ENCODE measurements around the gene RNASE1.

Gene RNASE1

DNA sequence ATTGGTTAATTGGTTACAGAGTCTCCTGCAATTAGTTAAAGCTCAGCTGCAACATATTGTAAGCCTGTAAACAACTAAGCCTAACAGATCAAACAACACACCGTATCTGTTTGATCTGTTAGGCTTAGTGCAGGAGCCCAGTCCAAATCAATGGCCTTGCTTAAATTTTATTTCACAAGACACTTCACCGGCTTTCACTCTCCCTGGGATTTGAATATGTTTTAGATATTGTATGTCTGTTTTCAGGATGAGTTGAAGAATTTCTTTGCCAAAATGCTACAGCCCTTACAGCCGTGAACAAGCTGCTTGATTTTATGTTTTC lies 5.5 kb upstream of the RNASE1 start:
- in situ Hi-C loops (cut with MboI; ENCODE audit: low sequenced_read_pairs) = no loop called here

DNA sequence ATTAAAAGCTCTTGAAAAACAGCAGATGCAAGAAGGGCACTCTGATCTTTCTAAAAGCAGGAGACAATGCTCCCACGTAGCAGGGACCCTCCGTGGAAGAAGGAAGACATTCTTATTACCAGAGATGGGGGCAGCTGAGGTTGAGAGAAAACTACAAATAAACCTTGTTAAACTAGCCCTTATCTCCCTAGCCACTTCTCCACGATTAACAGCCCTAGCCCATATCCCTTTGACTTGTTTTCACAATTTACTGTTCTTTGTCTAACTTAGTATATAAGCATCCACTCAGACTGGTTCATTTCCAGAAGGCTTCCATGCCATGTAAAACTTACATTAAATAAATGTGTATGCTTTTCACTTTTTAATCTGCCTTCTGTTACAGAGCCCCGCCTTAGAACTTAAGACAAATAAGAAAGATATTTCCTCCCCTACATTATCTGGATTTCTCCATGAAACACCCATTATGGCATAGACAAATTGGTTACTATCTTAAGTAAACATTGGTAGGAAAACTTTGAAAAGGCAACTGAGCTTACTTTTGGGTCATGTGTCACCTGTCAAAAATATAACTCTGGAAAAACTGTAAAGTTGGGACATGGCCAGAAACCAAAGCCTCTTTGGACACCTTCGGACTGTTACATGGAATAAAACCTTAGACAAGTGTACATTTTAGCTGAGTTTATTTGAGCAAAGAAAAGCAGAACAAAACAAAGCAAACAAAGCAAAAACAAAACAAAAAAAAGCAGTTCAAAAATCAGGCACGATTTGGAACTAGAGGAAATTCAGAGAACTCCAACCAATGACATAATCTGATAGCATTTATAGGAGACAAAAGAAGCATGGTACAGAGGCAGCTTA lies 4.9 kb upstream of the RNASE1 start:
- in situ Hi-C loops (cut with MboI; ENCODE audit: low sequenced_read_pairs) = no loop called here

DNA sequence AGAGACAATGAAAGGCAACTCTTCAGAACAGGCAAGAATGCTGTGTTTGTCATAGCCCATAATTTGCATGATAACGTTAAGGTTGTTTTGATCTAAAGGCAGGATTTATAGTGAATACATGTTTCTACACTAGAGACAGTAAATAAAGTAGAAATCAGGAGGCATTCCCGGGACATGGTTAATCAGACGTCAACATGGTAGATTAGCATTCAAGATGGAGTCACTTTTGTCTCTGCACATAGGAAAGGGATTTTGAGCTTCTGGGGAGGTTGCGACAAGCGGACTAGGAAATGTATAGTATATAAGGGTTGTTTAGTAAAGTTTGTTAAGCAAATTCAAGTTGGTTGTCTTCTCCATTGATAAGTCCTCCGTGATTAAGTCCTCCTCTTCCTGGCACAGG lies 2.8 kb upstream of the RNASE1 start:
- in situ Hi-C loops (cut with MboI; ENCODE audit: low sequenced_read_pairs) = no loop called here

DNA sequence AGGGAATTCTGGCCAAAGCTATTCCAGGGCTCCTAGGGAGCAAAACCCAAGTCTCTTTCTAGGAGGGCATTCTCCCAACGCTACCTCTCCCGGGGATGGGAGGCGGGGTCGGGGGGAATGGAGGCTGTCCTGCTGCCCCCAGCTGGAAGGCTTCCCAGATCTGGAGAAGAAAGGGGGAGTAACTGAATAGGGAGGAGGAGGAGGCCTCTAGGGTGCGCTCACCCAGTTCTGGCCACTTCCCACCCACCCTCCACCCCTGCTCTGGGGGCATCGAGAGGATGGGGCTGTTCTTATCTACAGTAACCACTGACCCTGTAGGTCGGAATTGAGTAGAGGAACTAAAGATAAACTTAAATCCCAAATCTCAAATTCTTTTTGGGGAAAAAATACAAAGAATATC lies 579 bp upstream of the RNASE1 start:
- in situ Hi-C loops (cut with MboI; ENCODE audit: low sequenced_read_pairs) = no loop called here

DNA sequence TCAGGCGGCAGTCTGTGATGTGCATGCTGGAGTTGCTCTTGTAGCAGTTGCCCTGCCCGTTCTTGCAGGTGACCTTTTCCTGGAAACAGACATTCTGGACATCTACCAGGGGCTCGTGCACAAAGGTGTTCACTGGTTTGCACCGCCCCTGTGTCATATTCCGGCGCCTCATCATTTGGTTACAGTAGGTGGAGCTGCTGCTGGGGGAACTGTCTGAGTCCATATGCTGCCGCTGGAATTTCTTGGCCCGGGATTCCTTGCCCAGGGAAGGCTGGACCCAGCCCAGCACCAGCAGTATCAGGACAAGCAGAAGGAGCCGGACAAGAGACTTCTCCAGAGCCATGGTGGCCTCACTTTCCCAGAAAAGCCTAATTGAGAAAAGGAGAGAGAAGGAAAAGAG lies 918 bp downstream of the RNASE1 start:
- in situ Hi-C loops (cut with MboI; ENCODE audit: low sequenced_read_pairs) = no loop called here

DNA sequence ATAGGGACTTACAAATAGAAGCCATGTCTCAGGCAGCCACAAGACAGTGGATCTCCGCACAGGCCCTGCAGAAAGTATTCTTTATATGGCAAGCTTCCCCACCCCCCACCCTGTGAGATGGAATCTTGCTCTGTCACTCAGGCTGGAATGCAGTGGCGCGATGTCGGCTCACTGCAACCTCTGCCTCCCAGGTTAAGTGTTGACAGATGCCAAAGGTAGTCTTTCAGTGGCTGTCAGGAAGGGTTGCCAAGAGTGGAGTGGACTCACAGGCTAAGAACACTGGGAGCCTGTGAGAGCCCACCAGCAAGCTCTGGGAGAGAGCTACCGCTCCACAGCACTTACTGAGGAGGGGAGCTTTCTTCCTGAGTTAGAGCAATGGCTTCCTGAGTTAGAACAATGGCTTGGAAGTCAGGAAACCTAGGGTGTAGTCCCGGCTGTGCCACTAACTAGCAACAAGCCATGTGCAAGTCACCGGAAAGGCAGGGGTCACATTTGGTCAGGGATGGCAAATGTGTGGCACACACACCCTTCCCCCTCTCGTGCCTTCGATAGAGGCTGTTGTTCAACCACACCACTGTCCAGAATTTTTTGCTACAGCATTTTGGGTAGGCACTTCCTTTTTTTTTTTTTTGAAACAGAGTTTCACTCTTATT lies 2.6 kb downstream of the RNASE1 start:
- in situ Hi-C loops (cut with MboI; ENCODE audit: low sequenced_read_pairs) = no loop called here

DNA sequence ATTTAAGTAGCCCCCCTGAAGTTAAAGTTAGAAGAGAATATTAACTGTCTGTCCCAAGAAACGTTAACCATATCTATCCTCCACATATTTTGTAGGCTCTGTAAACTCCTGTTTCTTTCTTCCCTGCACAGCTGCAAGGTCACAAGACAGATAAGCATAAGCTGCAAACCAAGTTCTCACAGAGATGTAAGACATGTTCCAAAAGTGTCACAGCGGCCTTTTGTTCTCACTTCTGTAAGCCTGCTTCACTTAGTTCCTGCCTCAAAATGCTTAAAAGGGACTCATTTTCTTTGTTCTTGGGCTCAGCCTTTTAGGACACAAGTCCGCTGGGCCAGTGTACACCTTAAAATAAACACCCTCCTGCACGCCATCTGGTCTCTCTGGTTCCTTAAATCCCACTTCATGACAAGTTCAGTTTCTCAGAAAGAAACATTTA lies 3.2 kb downstream of the RNASE1 start:
- in situ Hi-C loops (cut with MboI; ENCODE audit: low sequenced_read_pairs) = no loop called here

DNA sequence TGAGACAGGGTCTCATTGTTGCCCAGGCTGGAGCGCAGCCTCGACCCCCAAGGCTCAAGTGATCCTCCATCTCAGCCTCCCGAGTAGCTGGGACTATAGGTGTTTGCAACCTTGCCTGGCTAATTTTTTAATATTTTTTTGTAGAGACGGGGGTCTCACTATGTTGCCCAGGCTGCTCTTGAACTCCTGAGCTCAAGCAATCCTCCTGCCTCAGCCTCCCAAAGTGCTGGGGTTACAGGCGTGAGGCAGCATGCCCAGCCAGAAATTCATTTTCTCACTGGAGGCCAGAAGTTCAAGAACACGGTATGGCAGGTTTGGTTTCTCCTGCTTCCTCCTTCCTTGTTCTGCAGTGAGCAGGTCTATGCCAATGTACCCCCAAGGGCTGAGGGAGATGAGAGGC lies 3.7 kb downstream of the RNASE1 start:
- in situ Hi-C loops (cut with MboI; ENCODE audit: low sequenced_read_pairs) = no loop called here

DNA sequence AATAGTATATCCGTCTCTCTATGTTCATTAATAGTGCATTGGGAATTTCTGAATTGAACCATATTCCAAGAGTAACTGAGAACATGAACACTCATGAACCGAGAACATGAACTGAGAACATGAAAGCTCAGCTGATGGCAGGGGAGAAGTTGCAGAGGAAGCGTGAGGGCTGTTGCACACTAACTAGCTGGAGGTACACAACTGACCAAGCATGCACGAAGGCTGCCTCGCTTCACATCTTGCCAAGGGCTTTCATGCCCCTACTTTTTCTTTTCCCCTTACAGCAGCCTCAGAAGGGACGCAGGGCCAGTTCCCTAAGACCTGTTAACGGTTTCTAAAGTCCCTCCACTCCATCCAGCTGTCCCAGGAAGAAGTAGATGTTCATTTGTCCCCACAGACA lies 4.3 kb downstream of the RNASE1 start:
- in situ Hi-C loops (cut with MboI; ENCODE audit: low sequenced_read_pairs) = no loop called here

DNA sequence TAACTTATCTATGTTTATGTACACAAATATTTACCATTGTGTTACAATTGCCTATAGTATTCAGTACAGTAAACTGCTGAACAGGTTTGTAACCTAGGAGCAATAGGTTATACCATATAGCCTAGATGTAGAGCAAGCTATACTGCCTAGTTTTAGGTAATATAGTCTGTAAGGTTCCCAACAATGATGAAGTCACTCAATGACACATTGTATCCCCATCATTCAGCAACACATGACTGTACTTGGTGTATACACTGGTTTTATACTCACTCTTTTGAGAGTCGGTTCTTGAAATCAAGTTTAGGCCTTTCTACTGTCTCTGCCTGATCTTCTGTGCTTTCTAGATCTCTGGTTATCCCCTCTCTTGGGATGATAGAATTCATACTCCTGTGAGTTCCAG lies 5.5 kb downstream of the RNASE1 start:
- in situ Hi-C loops (cut with MboI; ENCODE audit: low sequenced_read_pairs) = no loop called here

DNA sequence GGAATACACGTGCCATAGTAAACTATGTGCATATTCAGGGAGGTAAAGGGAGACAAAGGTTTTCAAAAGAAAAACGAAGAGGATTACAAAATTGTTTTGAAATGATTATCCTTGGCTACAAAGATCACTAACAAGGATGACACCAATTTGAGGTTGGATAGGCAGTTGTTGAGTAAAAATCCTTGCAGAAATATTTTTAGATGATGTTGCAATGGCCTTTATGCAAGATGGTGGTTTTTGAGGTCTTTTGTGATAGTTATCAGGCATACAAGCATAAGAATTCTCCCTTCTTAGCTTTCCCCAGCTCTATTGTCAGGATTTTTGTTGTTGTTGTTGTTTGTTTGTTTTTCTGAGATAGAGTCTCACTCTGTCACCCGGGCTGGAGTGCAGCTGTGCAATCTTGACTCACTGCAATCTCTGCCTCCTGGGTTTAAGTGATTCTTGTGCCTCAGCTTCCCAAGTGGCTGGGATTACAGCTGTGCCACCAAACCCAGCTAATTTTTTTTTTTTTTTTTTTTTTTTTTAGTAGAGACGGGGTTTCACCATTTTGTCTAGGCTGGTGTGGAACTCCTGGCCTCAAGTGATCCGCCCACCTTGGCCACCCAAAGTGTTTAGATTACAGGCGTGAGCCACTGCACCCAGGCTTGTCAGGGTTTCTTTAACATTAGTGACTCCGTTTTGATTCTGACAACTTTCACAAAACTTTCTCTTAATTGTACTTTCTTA lies 7.8 kb downstream of the RNASE1 start:
- in situ Hi-C loops (cut with MboI; ENCODE audit: low sequenced_read_pairs) = no loop called here

DNA sequence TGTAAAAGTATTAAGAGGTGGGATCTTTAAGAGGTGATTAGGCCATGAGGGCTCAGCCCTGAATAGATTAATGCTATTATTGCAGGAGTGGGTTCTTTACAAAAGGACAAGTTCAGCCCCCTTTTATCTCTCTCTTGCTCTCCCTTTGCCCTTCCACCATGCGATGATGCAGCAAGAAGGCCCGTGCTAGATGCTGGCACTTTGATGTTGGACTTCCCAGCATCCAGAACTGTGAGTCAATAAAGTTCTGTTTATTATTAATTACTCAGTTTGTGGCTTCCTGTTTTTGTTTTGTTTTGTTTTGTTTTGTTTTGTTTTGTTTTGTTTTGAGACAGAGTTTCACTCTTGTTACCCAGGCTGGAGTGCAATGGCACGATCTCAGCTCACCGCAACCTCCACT lies 10.1 kb downstream of the RNASE1 start:
- in situ Hi-C loops (cut with MboI; ENCODE audit: low sequenced_read_pairs) = no loop called here

DNA sequence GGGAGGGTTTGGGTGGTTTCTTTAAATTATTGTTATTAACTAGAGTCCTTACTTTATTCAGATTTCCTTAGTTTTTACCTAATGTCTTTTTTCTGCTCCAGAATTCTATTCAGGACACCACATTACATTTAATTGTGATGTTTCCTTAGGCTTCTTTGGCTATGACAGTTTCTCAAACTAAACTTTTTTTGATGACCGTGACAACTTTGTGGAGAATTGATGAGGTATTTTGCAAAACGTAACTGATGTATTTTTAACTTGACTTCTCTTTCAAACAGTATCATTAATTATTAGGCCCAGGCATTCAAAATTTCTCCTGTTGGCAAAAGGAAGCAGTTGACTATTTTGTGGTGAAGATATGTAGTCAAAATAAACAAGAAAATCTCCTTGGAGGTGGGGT lies 11.0 kb downstream of the RNASE1 start:
- in situ Hi-C loops (cut with MboI; ENCODE audit: low sequenced_read_pairs) = no loop called here

DNA sequence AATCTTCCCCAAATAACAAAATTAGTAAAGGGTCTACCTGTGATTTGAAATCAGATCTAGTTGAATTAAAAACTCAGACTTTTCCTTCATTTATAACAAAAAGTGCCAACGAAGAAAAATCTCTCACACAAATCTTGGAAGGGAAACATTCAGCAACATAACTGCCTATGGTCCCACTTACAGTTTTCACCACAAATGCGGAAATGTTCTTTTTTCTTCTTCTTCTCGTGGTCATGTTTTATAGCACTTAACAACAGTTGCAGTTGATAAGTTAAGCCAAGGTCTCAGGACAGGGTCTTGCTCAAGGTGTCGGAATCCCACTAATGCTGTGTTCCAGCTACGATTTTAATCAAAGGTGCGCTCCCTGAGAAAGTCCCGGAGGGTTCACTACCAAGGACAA lies 11.5 kb downstream of the RNASE1 start:
- in situ Hi-C loops (cut with MboI; ENCODE audit: low sequenced_read_pairs) = no loop called here

DNA sequence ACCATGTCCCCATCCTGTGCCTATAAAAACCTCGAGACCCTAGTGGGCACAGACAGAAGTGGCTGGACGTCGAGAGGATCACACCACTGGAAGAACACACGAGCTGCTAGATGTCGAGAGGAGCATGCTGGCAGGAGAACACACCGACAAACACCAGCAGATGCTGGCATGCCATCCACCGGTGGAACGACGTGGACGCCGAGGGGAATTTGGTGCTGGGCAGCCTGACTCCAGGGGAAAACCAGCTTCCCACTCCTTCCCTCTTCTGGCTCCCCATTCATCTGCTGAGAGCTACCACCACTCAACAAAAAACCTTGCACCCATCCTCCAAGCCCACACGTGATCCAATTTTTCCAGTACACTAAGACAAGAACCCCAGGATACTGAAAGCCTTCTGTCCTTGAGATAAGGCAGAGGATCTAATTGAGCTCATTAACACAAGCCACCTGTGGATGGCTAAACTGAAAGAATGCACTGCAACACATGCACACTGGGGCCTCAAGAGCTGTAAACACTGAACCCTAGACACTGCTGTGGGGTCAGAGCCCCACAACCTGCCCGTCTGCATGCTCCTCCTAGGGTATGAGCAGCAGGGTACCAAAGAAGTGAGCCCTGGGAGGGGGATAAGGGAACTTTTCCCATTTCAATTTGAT lies 12.1 kb downstream of the RNASE1 start:
- in situ Hi-C loops (cut with MboI; ENCODE audit: low sequenced_read_pairs) = no loop called here

DNA sequence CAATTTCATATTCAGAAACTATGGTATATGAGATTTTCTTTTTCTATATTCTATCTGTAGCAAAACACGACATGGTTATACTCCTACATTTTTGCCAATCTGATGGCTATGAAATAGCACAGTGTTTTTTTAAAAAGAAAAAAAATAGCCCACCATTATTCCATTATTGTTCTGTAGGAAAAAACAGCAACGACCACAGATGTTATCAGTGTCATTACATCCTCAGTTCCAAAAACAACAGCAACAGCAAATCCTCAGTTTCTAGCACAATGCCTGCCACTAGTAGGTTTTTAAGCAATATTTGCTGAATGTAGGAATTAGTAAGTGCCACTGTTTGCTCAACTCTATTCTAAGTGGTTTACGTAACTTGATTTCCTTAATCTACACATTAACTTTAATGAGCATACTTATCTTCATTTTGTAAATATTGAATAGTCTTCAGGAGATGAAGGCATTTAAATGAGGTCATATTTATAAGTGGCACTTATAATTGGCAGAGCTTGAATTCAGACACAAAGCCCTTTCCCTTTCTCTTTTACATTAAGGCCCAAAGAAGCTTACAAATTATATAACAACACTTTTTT lies 13.3 kb downstream of the RNASE1 start:
- in situ Hi-C loops (cut with MboI; ENCODE audit: low sequenced_read_pairs) = no loop called here

DNA sequence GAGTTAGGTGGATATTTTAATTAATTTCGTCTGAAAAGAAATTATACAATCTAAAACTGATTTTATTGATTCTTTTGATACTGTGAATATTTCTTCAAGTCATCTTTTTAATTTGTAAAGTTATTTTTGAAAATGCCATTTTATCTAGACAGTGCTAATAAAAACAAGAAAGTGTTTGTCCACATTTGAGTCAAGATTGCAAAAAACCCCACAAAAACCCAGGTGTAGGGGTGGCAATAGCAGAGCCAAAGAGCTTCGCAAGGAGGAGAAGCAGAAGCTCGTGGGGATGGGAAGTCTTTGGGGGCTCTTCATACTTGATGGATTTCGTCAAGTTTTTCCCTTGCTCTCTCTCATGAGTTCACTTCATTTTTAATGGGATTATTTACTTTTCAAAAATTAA lies 15.6 kb downstream of the RNASE1 start:
- in situ Hi-C loops (cut with MboI; ENCODE audit: low sequenced_read_pairs) = no loop called here

DNA sequence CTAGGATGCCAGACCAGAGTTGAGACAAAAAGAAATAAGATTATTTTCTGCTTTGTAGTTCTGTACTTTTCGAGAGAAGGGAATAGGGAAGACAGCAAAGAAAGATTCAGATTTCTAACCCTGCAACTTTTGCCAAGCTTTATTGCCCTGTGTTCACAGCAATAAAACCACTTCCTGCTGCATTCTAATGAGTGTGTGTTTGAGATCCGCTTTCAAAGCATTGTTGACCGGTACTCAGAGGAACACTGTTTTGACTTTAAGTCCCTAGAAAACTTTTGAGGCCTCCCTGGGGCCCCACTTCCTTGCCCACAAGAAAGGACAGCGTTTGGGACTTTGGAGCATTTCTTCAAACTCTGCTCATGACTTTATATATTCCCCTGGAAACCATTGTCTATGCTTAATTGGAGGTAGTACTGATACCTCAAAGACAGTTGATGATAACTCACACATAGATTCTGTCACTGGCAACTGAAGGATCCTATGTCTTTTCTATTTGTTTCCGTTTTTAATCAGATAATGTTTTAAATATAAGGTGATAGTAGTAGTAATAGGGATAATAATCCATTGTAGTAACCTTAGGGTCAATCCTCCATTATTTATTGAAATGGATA lies 20.3 kb downstream of the RNASE1 start:
- in situ Hi-C loops (cut with MboI; ENCODE audit: low sequenced_read_pairs) = no loop called here

DNA sequence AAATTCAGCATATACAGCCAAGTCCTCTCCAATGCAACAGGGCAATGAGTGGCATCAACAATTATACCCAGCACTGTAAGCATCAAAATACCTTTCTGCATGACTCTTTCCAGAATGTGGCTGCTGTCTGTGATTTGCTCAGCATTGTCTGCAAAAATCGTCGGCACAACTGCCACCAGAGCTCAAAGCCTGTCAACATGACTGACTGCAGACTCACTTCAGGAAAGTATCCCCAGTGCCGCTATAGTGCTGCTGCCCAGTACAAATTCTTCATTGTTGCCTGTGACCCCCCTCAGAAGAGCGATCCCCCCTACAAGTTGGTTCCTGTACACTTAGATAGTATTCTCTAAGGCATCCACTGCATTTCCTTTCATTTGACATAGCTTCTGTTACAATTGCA lies 20.8 kb downstream of the RNASE1 start:
- in situ Hi-C loops (cut with MboI; ENCODE audit: low sequenced_read_pairs) = no loop called here

DNA sequence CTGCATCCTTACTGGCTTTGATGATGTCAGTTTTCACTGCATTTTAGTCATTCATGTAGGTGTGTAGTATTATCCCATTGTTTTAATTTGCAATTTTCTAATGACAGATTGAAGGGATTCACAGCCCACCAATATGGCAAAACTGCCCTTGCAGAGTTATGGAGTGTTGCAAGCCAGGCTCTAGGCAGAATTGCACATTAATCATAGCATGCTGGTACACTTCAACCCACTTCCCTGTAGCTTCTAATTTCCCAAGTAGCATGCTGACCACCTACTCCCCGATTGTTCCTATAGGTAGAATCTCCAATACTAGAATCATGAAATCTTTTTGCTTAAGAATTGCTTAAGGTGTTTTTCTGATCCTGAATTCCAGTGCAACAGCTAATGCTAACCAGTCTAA lies 26.7 kb downstream of the RNASE1 start:
- in situ Hi-C loops (cut with MboI; ENCODE audit: low sequenced_read_pairs) = no loop called here

DNA sequence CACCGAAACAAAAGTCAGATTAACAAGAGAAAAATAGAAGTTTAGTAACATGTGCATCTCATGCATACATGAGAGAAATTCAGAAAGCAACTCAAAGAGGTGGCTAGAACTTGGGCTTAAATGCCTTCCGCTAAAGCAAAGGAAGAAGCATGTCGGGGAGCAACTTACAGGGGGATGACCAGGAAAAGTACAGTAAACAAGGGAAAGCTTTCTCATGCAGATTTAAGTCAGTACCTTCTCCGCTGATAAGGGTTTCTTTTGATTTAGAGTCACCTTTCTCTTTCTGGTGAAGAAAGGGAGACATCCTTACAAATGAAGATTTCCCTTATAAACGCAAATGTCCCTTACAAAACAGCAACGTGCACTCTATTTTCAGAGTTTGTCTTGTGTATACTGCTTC lies 27.6 kb downstream of the RNASE1 start:
- in situ Hi-C loops (cut with MboI; ENCODE audit: low sequenced_read_pairs) = no loop called here
